ENCODE measurements around the gene TRIM44. TPM values are rescaled to one million over a fixed set of nuclear protein-coding genes. Genes with fewer than 3 reads are reported as not detected.

The TRIM44 gene
- total RNA-seq, 1 donor from 2014 or later, result 22.8 TPM

- Mint-ChIP-seq H3K4me3 (ENCODE audit: low read depth) (no peak overlapping the region), H3K4me1 (ENCODE audit: low read depth) (peaks cover 8% of the 10 kb centered on the region), H3K27me3 (ENCODE audit: low read depth) (no peaks in the 10 kb centered on the region), H3K9me3 (peaks cover 12% of the 10 kb centered on the region), H3K36me3 (ENCODE audit: low read depth) (peaks cover 5% of the 10 kb centered on the region), H3K27ac (no peak overlapping the region)
- intact Hi-C loops (cut with micrococcal nuclease), result no loop called here
- DNase-seq (ENCODE audit: low spot score), result no peak
Observed at GRCh38 chr11:35717043-35717442, 54.5 kb downstream of the TRIM44 start.

DNA sequence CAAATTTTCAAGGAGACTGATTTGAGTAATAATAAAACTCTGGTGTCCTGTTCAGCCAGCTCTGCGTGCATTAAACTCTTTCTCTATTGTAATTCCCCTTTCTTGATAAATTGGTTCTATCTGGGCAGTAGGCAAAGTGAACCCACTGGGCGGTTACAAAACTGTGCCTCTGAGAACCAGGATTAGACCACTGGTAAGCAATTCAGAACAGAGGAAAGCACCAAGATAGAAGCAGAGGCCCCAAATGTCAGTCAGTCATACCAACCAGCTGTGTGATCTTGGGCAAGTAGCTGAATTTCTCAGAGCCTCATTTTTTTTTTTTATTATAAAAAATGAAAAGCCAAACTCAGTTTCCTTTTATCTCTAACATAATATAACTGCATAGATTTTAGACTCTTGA lies 54.9 kb downstream of the TRIM44 start:
- Mint-ChIP-seq H3K27me3 (ENCODE audit: low read depth) (no peaks in the 10 kb centered on the region), H3K9me3 (peaks cover 12% of the 10 kb centered on the region), H3K27ac (no peak overlapping the region), H3K36me3 (ENCODE audit: low read depth) (peaks cover 5% of the 10 kb centered on the region), H3K4me1 (ENCODE audit: low read depth) (peaks cover 8% of the 10 kb centered on the region), H3K4me3 (ENCODE audit: low read depth) (no peak overlapping the region)
- intact Hi-C loops (cut with micrococcal nuclease), result no loop called here
- DNase-seq (ENCODE audit: low spot score), result no peak

DNA sequence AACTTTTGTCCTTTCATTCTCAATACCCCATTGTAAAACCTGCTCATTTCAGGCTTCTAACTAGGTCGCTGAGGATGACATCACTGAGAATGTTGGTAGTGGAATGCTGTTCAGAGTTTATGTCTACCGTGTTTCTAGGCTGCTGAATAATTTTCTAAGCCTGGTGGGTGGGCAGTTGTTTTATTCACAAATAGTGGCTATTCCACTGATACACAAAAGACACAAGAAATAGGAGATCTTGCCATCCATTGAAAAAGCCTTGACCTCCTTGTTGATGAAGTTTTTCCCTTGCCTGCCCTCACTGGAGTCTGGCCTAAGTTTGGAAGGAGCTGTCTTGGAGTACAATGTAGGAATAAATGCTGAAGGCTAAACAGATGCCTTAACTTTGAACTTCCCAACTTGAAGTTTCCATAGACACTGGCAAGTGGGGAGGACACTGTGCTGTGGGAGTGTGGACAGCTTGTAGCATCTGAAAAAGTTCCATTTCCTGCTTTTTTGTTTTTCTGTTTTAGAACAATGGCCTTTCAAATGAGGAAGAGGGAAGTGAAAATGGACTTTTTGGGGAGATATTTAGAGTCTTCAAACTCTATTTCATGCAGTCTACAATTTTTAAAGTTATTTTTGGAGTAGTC lies 59.2 kb downstream of the TRIM44 start:
- Mint-ChIP-seq H3K4me3 (ENCODE audit: low read depth) (no peak overlapping the region), H3K4me1 (ENCODE audit: low read depth) (peaks cover 3% of the 10 kb centered on the region), H3K9me3 (no peaks in the 10 kb centered on the region), H3K27ac (no peak overlapping the region), H3K36me3 (ENCODE audit: low read depth) (peaks cover 12% of the 10 kb centered on the region), H3K27me3 (ENCODE audit: low read depth) (no peaks in the 10 kb centered on the region)
- intact Hi-C loops (cut with micrococcal nuclease), result no loop called here
- no peak for DNase-seq (ENCODE audit: low spot score)

GRCh38 chr11:35722641-35723040 lies 60.1 kb downstream of the TRIM44 start:
- Mint-ChIP-seq H3K4me1 (ENCODE audit: low read depth) (peaks cover 3% of the 10 kb centered on the region), H3K9me3 (no peaks in the 10 kb centered on the region), H3K27ac (no peak overlapping the region), H3K27me3 (ENCODE audit: low read depth) (no peaks in the 10 kb centered on the region), H3K4me3 (ENCODE audit: low read depth) (no peak overlapping the region), H3K36me3 (ENCODE audit: low read depth) (peaks cover 17% of the 10 kb centered on the region)
- intact Hi-C loops (cut with micrococcal nuclease), result no loop called here
- DNase-seq (ENCODE audit: low spot score), result no peak

- DNase-seq (ENCODE audit: low spot score), result no peak
- no peak overlapping the region for H3K27ac Mint-ChIP-seq
- H3K4me3 Mint-ChIP-seq (ENCODE audit: low read depth), result no peak overlapping the region
- H3K4me1 Mint-ChIP-seq (ENCODE audit: low read depth), result peaks cover 3% of the 10 kb centered on the region
- no peaks in the 10 kb centered on the region for H3K27me3 Mint-ChIP-seq (ENCODE audit: low read depth)
- no peaks in the 10 kb centered on the region for H3K9me3 Mint-ChIP-seq
- peaks cover 18% of the 10 kb centered on the region for H3K36me3 Mint-ChIP-seq (ENCODE audit: low read depth)
- intact Hi-C loops (cut with micrococcal nuclease), result no loop called here
Observed at GRCh38 chr11:35723493-35723892, 60.9 kb downstream of the TRIM44 start.

DNA sequence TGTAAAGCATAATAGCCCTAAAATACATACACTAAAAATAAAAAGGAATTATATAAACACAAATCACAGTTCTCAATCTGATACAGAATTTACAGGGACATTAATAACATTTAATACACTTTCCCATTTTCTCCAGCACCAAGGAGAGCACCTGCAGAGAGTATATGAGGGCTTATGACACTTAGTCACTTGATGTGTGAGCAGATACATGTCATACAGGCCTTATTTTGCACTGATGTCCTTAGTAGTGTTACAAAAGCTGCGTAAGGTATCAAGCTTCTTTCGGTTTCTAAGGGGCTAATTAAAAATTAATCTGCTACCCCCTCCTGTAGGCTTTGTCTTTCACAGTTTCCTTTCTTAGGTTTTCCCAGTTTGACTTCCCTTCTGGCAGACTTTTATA lies 61.3 kb downstream of the TRIM44 start:
- Mint-ChIP-seq H3K4me3 (ENCODE audit: low read depth) (no peak overlapping the region), H3K27ac (no peak overlapping the region), H3K27me3 (ENCODE audit: low read depth) (no peaks in the 10 kb centered on the region), H3K4me1 (ENCODE audit: low read depth) (peaks cover 3% of the 10 kb centered on the region), H3K36me3 (ENCODE audit: low read depth) (peaks cover 22% of the 10 kb centered on the region), H3K9me3 (no peaks in the 10 kb centered on the region)
- intact Hi-C loops (cut with micrococcal nuclease), result no loop called here
- DNase-seq (ENCODE audit: low spot score), result no peak

DNA sequence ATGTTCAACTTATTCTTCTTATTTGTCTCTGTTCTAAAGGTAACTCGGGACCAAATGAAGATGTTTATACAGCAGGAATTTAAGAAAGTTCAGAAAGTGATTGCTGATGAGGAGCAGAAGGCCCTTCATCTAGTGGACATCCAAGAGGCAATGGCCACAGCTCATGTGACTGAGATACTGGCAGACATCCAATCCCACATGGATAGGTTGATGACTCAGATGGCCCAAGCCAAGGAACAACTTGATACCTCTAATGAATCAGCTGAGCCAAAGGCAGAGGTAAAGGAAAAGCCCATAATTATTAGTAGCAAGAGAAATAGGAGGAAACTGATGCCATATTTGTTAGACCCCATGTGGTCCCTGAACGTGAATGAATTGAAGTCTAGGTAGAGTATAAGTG lies 63.3 kb downstream of the TRIM44 start:
- no peaks in the 10 kb centered on the region for H3K27me3 Mint-ChIP-seq (ENCODE audit: low read depth)
- peaks cover 31% of the 10 kb centered on the region for H3K36me3 Mint-ChIP-seq (ENCODE audit: low read depth)
- intact Hi-C loops (cut with micrococcal nuclease), result no loop called here
- H3K4me1 Mint-ChIP-seq (ENCODE audit: low read depth), result peaks cover 3% of the 10 kb centered on the region
- no peak overlapping the region for H3K4me3 Mint-ChIP-seq (ENCODE audit: low read depth)
- no peak for DNase-seq (ENCODE audit: low spot score)
- H3K9me3 Mint-ChIP-seq, result peaks cover 11% of the 10 kb centered on the region
- H3K27ac Mint-ChIP-seq, result no peak overlapping the region

- Mint-ChIP-seq H3K9me3 (peaks cover 14% of the 10 kb centered on the region), H3K4me1 (ENCODE audit: low read depth) (no peaks in the 10 kb centered on the region), H3K27ac (no peak overlapping the region), H3K27me3 (ENCODE audit: low read depth) (no peaks in the 10 kb centered on the region), H3K4me3 (ENCODE audit: low read depth) (no peak overlapping the region), H3K36me3 (ENCODE audit: low read depth) (peaks cover 33% of the 10 kb centered on the region)
- intact Hi-C loops (cut with micrococcal nuclease), result no loop called here
- DNase-seq (ENCODE audit: low spot score), result no peak
Observed at GRCh38 chr11:35727140-35727539, 64.6 kb downstream of the TRIM44 start.

DNA sequence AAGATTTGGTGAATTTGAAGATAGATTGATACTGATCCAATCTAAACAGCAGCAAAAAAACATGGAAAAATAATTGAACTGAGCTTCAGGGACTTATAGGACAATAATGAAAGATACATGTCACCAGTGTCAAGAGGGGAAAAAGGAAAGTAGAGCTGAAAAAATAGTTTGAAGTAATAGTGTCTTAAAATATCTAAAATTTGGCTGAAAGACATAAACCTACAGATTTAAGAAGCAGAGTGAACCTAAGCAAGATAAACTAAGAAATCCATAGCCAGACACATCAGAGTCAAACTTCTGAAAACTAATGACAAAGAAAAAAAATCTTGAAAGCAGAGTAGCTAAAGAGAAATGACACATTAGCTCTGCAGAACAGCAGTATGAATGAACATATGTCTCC lies 67.7 kb downstream of the TRIM44 start:
- Mint-ChIP-seq H3K4me3 (ENCODE audit: low read depth) (no peak overlapping the region), H3K27ac (no peak overlapping the region), H3K27me3 (ENCODE audit: low read depth) (no peaks in the 10 kb centered on the region), H3K9me3 (peaks cover 27% of the 10 kb centered on the region), H3K4me1 (ENCODE audit: low read depth) (no peaks in the 10 kb centered on the region), H3K36me3 (ENCODE audit: low read depth) (peaks cover 43% of the 10 kb centered on the region)
- DNase-seq (ENCODE audit: low spot score), result no peak
- intact Hi-C loops (cut with micrococcal nuclease), result no loop called here

GRCh38 chr11:35734669-35735410 lies 72.3 kb downstream of the TRIM44 start:
- Mint-ChIP-seq H3K9me3 (peaks cover 21% of the 10 kb centered on the region), H3K27me3 (ENCODE audit: low read depth) (no peaks in the 10 kb centered on the region), H3K36me3 (ENCODE audit: low read depth) (peaks cover 31% of the 10 kb centered on the region), H3K4me1 (ENCODE audit: low read depth) (no peaks in the 10 kb centered on the region), H3K4me3 (ENCODE audit: low read depth) (no peak overlapping the region), H3K27ac (no peak overlapping the region)
- DNase-seq (ENCODE audit: low spot score), result no peak
- intact Hi-C loops (cut with micrococcal nuclease), result no loop called here

GRCh38 chr11:35735411-35735810 lies 72.8 kb downstream of the TRIM44 start:
- no peaks in the 10 kb centered on the region for H3K27me3 Mint-ChIP-seq (ENCODE audit: low read depth)
- H3K9me3 Mint-ChIP-seq, result peaks cover 16% of the 10 kb centered on the region
- no peak overlapping the region for H3K4me3 Mint-ChIP-seq (ENCODE audit: low read depth)
- H3K27ac Mint-ChIP-seq, result no peak overlapping the region
- intact Hi-C loops (cut with micrococcal nuclease), result no loop called here
- DNase-seq (ENCODE audit: low spot score), result no peak
- H3K4me1 Mint-ChIP-seq (ENCODE audit: low read depth), result peaks cover 2% of the 10 kb centered on the region
- H3K36me3 Mint-ChIP-seq (ENCODE audit: low read depth), result peaks cover 28% of the 10 kb centered on the region

- Mint-ChIP-seq H3K9me3 (peaks cover 16% of the 10 kb centered on the region), H3K4me3 (ENCODE audit: low read depth) (no peak overlapping the region), H3K27me3 (ENCODE audit: low read depth) (no peaks in the 10 kb centered on the region), H3K4me1 (ENCODE audit: low read depth) (peaks cover 4% of the 10 kb centered on the region), H3K27ac (no peak overlapping the region), H3K36me3 (ENCODE audit: low read depth) (peaks cover 28% of the 10 kb centered on the region)
- intact Hi-C loops (cut with micrococcal nuclease), result no loop called here
- DNase-seq (ENCODE audit: low spot score), result no peak
Observed at GRCh38 chr11:35735903-35736302, 73.3 kb downstream of the TRIM44 start.

GRCh38 chr11:35736952-35737351 lies 74.4 kb downstream of the TRIM44 start:
- peaks cover 13% of the 10 kb centered on the region for H3K9me3 Mint-ChIP-seq
- peaks cover 26% of the 10 kb centered on the region for H3K36me3 Mint-ChIP-seq (ENCODE audit: low read depth)
- peaks cover 5% of the 10 kb centered on the region for H3K4me1 Mint-ChIP-seq (ENCODE audit: low read depth)
- intact Hi-C loops (cut with micrococcal nuclease), result no loop called here
- DNase-seq (ENCODE audit: low spot score), result no peak
- H3K4me3 Mint-ChIP-seq (ENCODE audit: low read depth), result no peak overlapping the region
- H3K27me3 Mint-ChIP-seq (ENCODE audit: low read depth), result no peaks in the 10 kb centered on the region
- H3K27ac Mint-ChIP-seq, result no peak overlapping the region

Data from activated T-helper 2 cell treated with anti-CD3 and anti-CD28 coated beads, Interferon-gamma antibody, Interleukin-2, Interleukin-4, amounts not matched to agents 10 μg/mL and 5 μg/mL and 100 μg/mL, durations not matched to agents 14 hours and 24 hours and 36 hours (primary cell).